Stimulated activated CD4-positive, alpha-beta T cell treated with anti-CD3 and anti-CD28 coated beads, Interleukin-2, amount 100 ng/mL, for 4 hours (primary cell): Measurements from ENCODE around the gene DHRS11.

Experiments used
- DNase-seq: peaks from one replicate; pipeline ENCODE4 v3.0.0-alpha.2; 2020; ENCODE audit warnings: low read depth

The DHRS11 gene

GRCh38 chr17:36591434-36592315 is at the start of gene DHRS11:
Gene DHRS11 (plus strand): TSS chr17:36591879. CDS start chr17:36592010, 131 bp downstream.
- DNase-seq = peak; percentile 59

GRCh38 chr17:36542755-36543154 is 48.9 kb upstream of the DHRS11 start:
- no peak for DNase-seq

GRCh38 chr17:36544044-36544306 is 47.7 kb upstream of the DHRS11 start:
- DNase-seq = no peak

- DNase-seq = peak; percentile 82
Measured at GRCh38 chr17:36544307-36545076, 47.2 kb upstream of the DHRS11 start, which contains the start of gene GGNBP2. Gene GGNBP2 (plus strand): TSS chr17:36544919. CDS start chr17:36545725, 806 bp downstream.

- no peak for DNase-seq
Measured at GRCh38 chr17:36545077-36545464, 46.6 kb upstream of the DHRS11 start.

- DNase-seq = peak; percentile 94
Measured at GRCh38 chr17:36545465-36546417, 45.9 kb upstream of the DHRS11 start.

- DNase-seq = no peak
Measured at GRCh38 chr17:36546418-36547093, 45.1 kb upstream of the DHRS11 start.

GRCh38 chr17:36547776-36548175 is 43.9 kb upstream of the DHRS11 start:
- DNase-seq = no peak

- DNase-seq = no peak
Measured at GRCh38 chr17:36550491-36551417, 40.9 kb upstream of the DHRS11 start.

GRCh38 chr17:36553459-36553858 is 38.2 kb upstream of the DHRS11 start:
- DNase-seq = no peak

- no peak for DNase-seq
Measured at GRCh38 chr17:36566081-36566480, 25.6 kb upstream of the DHRS11 start.

GRCh38 chr17:36575028-36575427 is 16.7 kb upstream of the DHRS11 start:
- DNase-seq = no peak

GRCh38 chr17:36576793-36577192 is 14.9 kb upstream of the DHRS11 start:
- no peak for DNase-seq

GRCh38 chr17:36578671-36579070 is 13.0 kb upstream of the DHRS11 start:
- no peak for DNase-seq

GRCh38 chr17:36583787-36584186 is 7.9 kb upstream of the DHRS11 start:
- DNase-seq = no peak

- no peak for DNase-seq
Measured at GRCh38 chr17:36586138-36586537, 5.5 kb upstream of the DHRS11 start.

GRCh38 chr17:36590082-36590481 is 1.6 kb upstream of the DHRS11 start:
- no peak for DNase-seq

- no peak for DNase-seq
Measured at GRCh38 chr17:36592316-36592715, 637 bp downstream of the DHRS11 start.

GRCh38 chr17:36592716-36593321 is 1.1 kb downstream of the DHRS11 start:
- DNase-seq = no peak
